ENCODE data around the gene CGB1.
"Not testable (repeated sequence)": the region's sequence is repeated elsewhere in the genome, so short reads cannot be mapped to it uniquely, and the experiment has no call there.

Gene CGB1

DNA sequence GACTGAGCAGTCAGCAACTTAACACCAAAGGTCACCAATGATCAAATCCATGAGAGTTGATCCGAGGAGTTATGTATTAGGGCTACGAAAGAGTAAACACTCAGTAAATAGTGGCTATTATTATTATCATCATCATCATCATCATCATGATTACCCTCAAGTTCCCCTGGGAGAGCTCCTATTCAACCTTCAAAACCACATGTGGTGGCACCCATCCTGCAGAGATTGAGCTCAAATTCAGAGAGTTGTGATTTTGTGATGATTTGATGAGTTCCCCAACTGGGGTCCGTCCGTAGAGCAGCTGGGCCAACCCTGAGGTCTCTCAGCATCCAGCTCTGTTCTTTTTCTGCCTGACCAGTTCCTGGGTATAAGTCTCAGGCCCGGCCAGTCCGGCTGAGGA lies 11.6 kb downstream of the CGB1 start:
- DNase-seq; intact Hi-C loops (cut with DNase I): not testable (repeated sequence)

- peak in 1 of 10 donors; percentile 5 for DNase-seq
- intact Hi-C loops (cut with DNase I), result not testable (repeated sequence)
Observed at GRCh38 chr19:49024233-49024632, 12.5 kb downstream of the CGB1 start, which contains the start of gene CGB3. Gene CGB3, minus strand, starts transcription at chr19:49024333. Its CDS starts 362 bp downstream, at chr19:49023971.

GRCh38 chr19:49022116-49022515 lies 14.6 kb downstream of the CGB1 start:
- peak in 2 of 10 donors; percentile 15 to 27 for DNase-seq
- intact Hi-C loops (cut with DNase I), result no loop called here

- intact Hi-C loops (cut with DNase I), result no loop called here
- peak in 1 of 10 donors; percentile 24 for DNase-seq
Observed at GRCh38 chr19:49020931-49021895, 15.5 kb downstream of the CGB1 start.

GRCh38 chr19:49020342-49020741 lies 16.4 kb downstream of the CGB1 start:
- intact Hi-C loops (cut with DNase I), result no loop called here
- DNase-seq, result peak in 1 of 10 donors; percentile 36

DNA sequence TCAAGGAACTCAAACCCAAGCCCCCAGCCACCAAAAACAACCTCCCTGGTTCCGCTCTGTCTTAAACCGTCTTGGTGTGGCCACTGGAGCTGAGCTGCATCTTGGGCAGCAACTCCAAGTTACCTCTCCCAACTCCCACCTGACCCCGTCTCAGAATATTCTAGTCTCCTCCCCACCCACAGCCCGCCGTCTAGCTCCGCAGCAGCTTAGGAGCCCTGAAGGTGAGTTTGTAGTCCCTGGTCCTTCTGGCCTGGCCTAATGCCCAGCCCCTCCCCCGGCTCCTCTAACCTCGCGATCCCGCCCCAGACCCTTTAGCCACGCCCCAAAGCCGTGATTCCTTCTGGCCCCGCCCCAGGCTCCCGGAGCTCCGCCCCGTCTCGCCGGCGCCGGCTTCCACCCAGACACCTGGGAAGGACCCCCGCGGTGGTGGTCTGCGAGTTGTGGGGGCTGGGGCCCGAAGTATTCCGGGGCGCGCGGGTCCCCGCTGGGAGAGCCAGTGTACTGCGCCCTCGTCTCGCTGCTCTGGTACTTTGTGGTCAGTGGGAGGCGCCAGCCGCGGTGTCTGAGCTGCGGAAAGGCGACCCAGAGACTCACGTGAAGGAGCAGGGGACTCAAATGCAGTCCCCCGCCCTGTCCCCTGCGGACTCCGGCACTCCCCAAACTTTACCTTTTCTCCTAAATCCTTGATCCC lies 17.3 kb downstream of the CGB1 start:
- intact Hi-C loops (cut with DNase I), result no loop called here
- DNase-seq, result peak in 4 of 10 donors; percentile 27 to 78 (median 52)

- peak in 2 of 10 donors; percentile 72 for DNase-seq
- intact Hi-C loops (cut with DNase I), result not testable (repeated sequence)
Observed at GRCh38 chr19:49018388-49019241, 18.1 kb downstream of the CGB1 start.

DNA sequence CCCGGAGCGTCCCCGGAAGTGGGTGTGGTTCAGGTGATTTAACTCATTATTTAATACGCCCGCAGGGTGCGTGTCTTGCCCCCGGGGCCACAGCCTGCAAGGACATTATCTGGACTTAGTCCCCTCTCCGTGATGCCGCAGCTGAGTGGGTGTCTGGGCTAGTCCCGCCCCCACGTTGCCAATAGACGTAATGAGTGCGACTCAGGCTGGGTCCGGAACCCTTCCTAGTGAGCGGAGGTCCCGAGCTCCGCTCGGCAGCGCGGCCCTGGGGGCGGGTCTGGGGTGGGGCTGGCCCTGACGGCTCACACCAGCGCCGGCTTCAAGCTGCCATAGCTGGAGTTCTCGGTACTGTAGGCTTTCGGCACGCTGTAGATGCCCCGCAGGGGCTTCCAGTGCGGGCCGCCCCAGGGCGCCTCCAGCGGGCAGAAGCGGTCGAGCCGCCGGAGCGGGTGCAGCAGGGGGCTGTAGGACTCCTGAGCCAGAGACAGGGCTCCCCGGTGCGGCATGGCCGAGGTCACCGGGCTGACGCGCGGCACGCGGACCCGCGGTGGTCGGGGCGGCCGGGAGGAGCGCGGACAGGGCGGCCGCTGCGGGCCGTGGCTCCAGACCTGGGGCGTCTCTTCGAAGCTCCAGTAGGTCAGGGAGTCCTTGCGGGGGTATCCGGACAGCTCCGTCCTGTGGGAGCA lies 18.9 kb downstream of the CGB1 start:
- peak in 4 of 10 donors; percentile 5 to 87 (median 29) for DNase-seq
- intact Hi-C loops (cut with DNase I), result no loop called here

GRCh38 chr19:49017041-49017665 lies 19.5 kb downstream of the CGB1 start, which contains the start of gene LHB:
Gene LHB, minus strand, starts transcription at chr19:49017091. Its CDS starts 10 bp downstream, at chr19:49017081.
- no peak for DNase-seq
- intact Hi-C loops (cut with DNase I), result no loop called here

DNA sequence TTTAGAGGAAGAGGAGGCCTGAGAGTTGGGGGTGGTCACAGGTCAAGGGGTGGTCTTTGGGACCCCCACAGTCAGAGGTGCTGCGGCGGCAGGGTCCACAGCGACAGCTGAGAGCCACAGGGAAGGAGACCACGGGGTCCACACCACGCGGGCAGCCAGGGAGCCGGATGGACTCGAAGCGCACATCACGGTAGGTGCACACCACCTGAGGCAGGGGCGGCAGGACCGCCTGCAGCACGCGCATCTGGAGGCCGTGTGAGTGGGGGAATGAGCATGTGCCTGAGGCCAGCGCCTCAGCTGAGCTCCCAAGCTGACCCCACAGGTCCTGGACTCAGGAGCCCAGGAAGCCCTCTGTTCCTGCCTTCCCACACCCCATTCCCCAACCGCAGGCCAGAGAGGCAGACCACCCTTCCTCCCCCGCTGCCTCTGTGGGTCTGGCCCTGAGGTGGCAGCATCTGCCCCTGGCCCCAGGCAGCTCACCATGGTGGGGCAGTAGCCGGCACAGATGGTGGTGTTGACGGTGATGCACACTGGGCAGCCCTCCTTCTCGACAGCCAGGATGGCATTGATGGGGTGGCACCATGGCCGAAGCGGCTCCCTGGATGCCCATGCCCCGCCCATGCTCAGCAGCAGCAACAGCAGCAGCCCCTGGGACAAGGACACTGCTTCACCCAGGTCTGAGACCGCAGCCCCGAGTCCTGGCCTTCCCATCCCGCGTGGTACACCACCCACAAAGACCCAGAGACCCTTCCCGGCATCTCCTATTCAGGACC lies 20.4 kb downstream of the CGB1 start:
- intact Hi-C loops (cut with DNase I), result no loop called here
- no peak for DNase-seq

DNA sequence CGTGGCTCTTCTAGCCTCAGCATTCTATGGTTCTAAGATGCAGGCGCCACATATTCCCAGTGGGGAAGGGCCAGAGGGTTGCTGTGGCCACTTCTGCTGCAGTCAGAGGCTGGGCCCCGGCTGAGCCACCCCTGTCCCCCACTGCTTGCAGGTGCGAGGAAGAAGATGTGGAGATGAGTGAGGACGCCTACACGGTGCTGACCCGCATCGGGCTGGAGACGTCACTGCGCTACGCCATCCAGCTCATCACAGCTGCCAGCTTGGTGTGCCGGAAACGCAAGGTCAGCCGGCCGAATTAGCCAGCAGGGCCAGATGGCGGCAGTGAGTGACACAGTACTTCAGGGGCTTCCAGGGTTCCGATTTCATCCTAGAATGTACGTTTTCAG lies 21.8 kb downstream of the CGB1 start:
- DNase-seq, result no peak
- intact Hi-C loops (cut with DNase I), result no loop called here

- DNase-seq, result no peak
- intact Hi-C loops (cut with DNase I), result no loop called here
Observed at GRCh38 chr19:49014123-49014869, 22.4 kb downstream of the CGB1 start.

DNA sequence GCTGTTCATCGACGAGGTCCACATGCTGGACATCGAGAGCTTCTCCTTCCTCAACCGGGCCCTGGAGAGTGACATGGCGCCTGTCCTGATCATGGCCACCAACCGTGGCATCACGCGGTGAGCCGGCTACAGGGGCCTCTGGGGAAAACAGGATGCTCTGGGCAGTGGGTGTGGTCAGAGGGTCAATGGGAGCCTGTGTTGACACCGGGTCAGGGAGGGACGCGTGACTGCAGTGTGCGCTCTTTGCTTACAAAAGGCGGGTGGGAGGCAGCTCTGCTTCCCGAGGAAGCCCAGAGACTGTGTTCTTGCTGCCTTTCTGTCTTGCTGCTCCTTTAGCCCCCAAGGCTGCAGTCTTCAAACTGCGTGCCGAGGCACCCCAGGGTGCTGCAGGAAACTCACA lies 25.5 kb downstream of the CGB1 start:
- intact Hi-C loops (cut with DNase I), result no loop called here
- DNase-seq, result no peak

GRCh38 chr19:49010453-49010852 lies 26.2 kb downstream of the CGB1 start:
- intact Hi-C loops (cut with DNase I), result no loop called here

DNA sequence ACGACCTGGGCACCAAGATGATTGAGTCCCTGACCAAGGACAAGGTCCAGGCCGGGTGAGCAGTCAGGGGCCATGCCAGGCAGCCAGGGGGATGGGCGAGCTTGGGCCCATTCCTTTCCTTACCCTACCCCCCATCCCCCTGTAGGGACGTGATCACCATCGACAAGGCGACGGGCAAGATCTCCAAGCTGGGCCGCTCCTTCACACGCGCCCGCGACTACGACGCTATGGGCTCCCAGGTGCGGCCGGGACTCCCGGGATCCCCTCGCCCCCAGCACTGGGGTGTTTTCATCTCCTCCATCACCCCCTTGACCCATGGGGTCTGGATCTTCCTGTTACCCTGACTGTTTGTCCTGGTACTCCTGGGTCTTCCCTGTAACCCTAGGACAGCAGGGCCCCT lies 26.9 kb downstream of the CGB1 start:
- intact Hi-C loops (cut with DNase I), result no loop called here
- DNase-seq, result no peak

More at GRCh38 chr19:49010453-49010852, 26.2 kb downstream of the CGB1 start:
- DNase-seq, result no peak

DNA sequence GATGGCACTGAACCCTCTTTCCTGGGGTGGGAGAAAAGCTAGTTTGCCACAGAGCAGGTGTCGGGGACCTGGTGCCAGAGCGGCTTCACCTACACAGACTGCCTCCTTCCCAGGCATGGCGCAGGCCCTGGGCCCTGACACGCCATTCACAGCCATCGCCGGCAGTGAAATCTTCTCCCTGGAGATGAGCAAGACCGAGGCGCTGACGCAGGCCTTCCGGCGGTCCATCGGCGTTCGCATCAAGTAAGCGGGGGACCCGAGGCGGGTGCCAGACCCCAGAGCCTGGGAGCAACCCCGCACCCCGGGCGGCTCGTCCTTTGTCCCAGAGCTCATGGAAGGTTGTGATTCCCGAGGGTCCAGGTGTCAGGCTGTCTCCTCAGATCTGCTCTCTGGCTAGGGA lies 29.8 kb downstream of the CGB1 start:
- DNase-seq, result no peak
- intact Hi-C loops (cut with DNase I), result no loop called here

DNA sequence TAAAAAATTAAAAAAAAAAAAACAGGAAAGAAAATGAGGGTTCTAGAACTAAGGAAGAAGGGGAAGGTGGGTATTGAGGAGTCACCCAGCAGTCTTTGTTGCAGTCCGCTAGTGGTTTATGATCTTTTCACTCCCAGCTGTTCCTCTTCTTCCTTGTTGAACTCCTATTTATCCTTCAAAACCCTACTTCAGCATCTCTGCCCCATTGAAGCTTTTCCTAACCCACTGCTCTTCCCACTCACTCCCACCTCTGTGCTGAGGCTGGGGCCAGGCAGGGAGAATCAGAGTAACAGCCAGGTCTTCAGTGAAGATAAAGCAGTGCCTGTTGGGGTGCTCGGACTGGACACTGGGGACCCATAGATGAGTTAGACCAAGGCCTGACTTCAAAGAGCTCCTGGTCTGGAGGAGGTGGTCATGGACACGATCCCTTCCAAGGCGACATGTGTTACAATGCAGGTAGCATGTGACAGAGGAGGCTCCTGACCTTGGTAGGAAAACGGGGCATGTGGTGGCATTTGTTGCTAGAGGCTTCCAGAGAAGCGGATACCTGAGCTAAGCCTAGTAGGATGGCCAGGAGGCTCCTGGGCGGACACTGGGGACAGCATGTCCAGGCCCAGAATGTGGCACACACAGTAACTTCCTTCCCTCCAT lies 31.6 kb downstream of the CGB1 start:
- intact Hi-C loops (cut with DNase I), result no loop called here
- DNase-seq, result no peak

All from posterior cingulate gyrus (tissue), 11 donors.